ENCODE results near the gene ICOSLG.
"Not testable (repeated sequence)": the region's sequence is repeated elsewhere in the genome, so short reads cannot be mapped to it uniquely, and the experiment has no call there.

DNA sequence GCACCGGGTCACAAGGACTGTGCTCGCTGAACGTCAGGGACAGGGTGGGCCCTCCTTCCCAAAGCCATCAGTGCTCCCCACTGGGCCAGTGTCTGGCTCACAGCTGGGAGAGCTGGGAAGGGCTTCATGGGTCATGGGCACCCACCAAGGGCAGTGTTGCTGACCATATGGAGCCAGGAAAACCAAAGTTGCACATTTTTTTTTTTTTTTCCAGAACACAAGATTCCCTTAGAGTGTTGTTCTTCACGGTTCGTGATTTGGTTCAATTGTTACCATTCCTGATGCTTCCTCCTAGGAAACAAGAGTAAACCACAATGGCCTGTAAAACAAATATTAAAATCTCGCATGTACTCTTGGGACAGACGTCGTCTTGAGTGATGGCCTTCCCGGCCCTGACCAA lies 45.9 kb downstream of the ICOSLG start:
- TF ChIP-seq, protein P1, sequence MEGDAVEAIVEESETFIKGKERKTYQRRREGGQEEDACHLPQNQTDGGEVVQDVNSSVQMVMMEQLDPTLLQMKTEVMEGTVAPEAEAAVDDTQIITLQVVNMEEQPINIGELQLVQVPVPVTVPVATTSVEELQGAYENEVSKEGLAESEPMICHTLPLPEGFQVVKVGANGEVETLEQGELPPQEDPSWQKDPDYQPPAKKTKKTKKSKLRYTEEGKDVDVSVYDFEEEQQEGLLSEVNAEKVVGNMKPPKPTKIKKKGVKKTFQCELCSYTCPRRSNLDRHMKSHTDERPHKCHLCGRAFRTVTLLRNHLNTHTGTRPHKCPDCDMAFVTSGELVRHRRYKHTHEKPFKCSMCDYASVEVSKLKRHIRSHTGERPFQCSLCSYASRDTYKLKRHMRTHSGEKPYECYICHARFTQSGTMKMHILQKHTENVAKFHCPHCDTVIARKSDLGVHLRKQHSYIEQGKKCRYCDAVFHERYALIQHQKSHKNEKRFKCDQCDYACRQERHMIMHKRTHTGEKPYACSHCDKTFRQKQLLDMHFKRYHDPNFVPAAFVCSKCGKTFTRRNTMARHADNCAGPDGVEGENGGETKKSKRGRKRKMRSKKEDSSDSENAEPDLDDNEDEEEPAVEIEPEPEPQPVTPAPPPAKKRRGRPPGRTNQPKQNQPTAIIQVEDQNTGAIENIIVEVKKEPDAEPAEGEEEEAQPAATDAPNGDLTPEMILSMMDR (IDR thresholded peaks at IDR 0.05) = not testable (repeated sequence)
- not testable (repeated sequence) for TF ChIP-seq EP300 (IDR thresholded peaks at IDR 0.05)
